Psoas muscle (tissue), 8 donors: ENCODE data around the gene RAB8A. TPM values are rescaled to one million over a fixed set of nuclear protein-coding genes. Genes with fewer than 3 reads are reported as not detected.

Experiments
- ATAC-seq, 4 donors: fragments of 200-7000 bp; cut with Tn5 transposase; one replicate each; pipeline ENCODE4 v1.9.1; 2020; ENCODE audit warnings: moderate library complexity in 3 of 4, mild to moderate bottlenecking in 2 of 4
- DNase-seq, 2 donors: peaks; one replicate each; pipeline ENCODE4 v3.0.0-alpha.2; 2020
- H3K27ac ChIP-seq: fragments of 200-600 bp; one replicate; pipeline ENCODE4 v1.8.0; 2022
- H3K27me3 ChIP-seq, 3 donors: fragments of 200-600 bp in 1 of 3; one replicate each; pipeline versions ENCODE4 v1.6.1 to v1.8.0; 2013 to 2022; ENCODE audit warnings: low read length in 2 of 3, mild to moderate bottlenecking in 2 of 3, moderate library complexity in 1 of 3; ENCODE audit not compliant: insufficient read depth in 3 of 3
- H3K36me3 ChIP-seq, 2 donors: fragments of 200-600 bp in 1 of 2; one replicate each; pipeline versions ENCODE4 v1.6.1 to v1.8.0; 2013 to 2022; ENCODE audit warnings: low read depth in 1 of 2, mild to moderate bottlenecking in 1 of 2, moderate library complexity in 1 of 2; ENCODE audit not compliant: insufficient read depth in 1 of 2
- H3K4me1 ChIP-seq: fragments of 200-600 bp; one replicate; pipeline ENCODE4 v1.8.0; 2022
- H3K4me3 ChIP-seq: fragments of 200-600 bp; one replicate; pipeline ENCODE4 v1.8.0; 2022; ENCODE audit warnings: mild to moderate bottlenecking
- H3K9me3 ChIP-seq: fragments of 200-600 bp; one replicate; pipeline ENCODE4 v1.8.0; 2022
- CTCF ChIP-seq: fragments of 200-600 bp; IDR thresholded peaks from one replicate; pipeline ENCODE4 v1.8.0; 2022; ENCODE audit warnings: antibody characterized with exemption
- WGBS, 3 donors: extraction: QIAGEN DNeasy Blood & Tissue Kit; methylation state at CpG; one replicate each; pipeline versions ENCODE4 v1.1.6 to v1.1.7; 2013; 5-methylcytosine and 5-hydroxymethylcytosine counted together
- intact Hi-C, 2 donors: fragments of 100-400 bp; cut with DNase I; formaldehyde crosslinking; loops; one replicate each; pipeline versions ENCODE4 v1.11.0 to v1.14.2; 2022
- polyA plus RNA-seq, 3 donors: library from polyadenylated mRNA; stranded (reverse); fragments of 200-250 nt; gene quantifications; one replicate each; pipeline ENCODE4 v1.2.3, GENCODE V29; 2013
- total RNA-seq, 4 donors: library from RNA; stranded (reverse); fragmentation: NEBNext Ultra II Directional in 2 of 4; extraction: Animal tissue kit (Norgen Biotek cat#: 25700) in 2 of 4; gene quantifications; one replicate each; pipeline versions ENCODE4 v1.2.1 to v1.2.4, GENCODE V29; 2021 to 2023
- donor health status: healthy with polysubstance abuse.
- donor health status: DM: no; HTN: no; CAD: no; lungs with moderate emphysema.
- donor health status: Bipolar disorder and iron deficiency.
- donor health status: healthy.
- donor health status: DM: yes; HTN: yes; CAD: no.
- donor health status: DM: no; HTN: no; CAD: no.
- donor health status: DM: no; HTN: no; CAD: no.
- donor health status: DM: yes; HTN: yes; CAD: no.

RAB8A gene
- total and polyA plus RNA-seq, 7 donors, result 7.1 to 13.0 (median 8.4) TPM

- H3K27me3 ChIP-seq, result peaks cover 0 to 1% (median 0%) of the 10 kb centered on the region in 3 donors
- H3K9me3 ChIP-seq, result no peaks in the 10 kb centered on the region
- intact Hi-C loops, result no loop called here
- no peak overlapping the region for H3K27ac ChIP-seq
- DNase-seq (no peak), ATAC-seq (no peak)
- no peak for TF ChIP-seq CTCF
- no peak overlapping the region for H3K4me3 ChIP-seq
- WGBS, 3 donors, result 76 to 88% (median 79%) methylated on average over 13 of the region's 13 CpGs
- no peaks in the 10 kb centered on the region for H3K4me1 ChIP-seq
- H3K36me3 ChIP-seq, result no peaks in the 10 kb centered on the region
Observed at GRCh38 chr19:16164222-16164890, 52.7 kb downstream of the RAB8A start.

- Histone ChIP-seq H3K4me1 (no peaks in the 10 kb centered on the region), H3K9me3 (no peaks in the 10 kb centered on the region), H3K27me3 (peaks cover 0 to 3% (median 0%) of the 10 kb centered on the region in 3 donors), H3K36me3 (no peaks in the 10 kb centered on the region), H3K27ac (no peak overlapping the region), H3K4me3 (no peak overlapping the region)
- DNase-seq, result no peak
- no peak for ATAC-seq
- TF ChIP-seq CTCF, result no peak
- 83 to 91% (median 88%) methylated on average over 1 of the region's 1 CpG for WGBS, 3 donors
- intact Hi-C loops, result no loop called here
Observed at GRCh38 chr19:16166417-16166816, 54.7 kb downstream of the RAB8A start.

- no peak for TF ChIP-seq CTCF
- DNase-seq, result no peak
- Histone ChIP-seq H3K4me3 (no peak overlapping the region), H3K36me3 (no peaks in the 10 kb centered on the region), H3K9me3 (no peaks in the 10 kb centered on the region), H3K27me3 (peaks cover 0 to 3% (median 0%) of the 10 kb centered on the region in 3 donors), H3K4me1 (no peaks in the 10 kb centered on the region), H3K27ac (no peak overlapping the region)
- 86 to 94% (median 87%) methylated on average over 5 of the region's 5 CpGs for WGBS, 3 donors
- intact Hi-C loops, result no loop called here
- no peak for ATAC-seq
Observed at GRCh38 chr19:16167055-16167454, 55.4 kb downstream of the RAB8A start.

GRCh38 chr19:16168465-16169081 is 56.9 kb downstream of the RAB8A start:
- DNase-seq (no peak), ATAC-seq (no peak)
- Histone ChIP-seq H3K36me3 (no peaks in the 10 kb centered on the region), H3K4me3 (no peak overlapping the region), H3K4me1 (no peaks in the 10 kb centered on the region), H3K9me3 (no peaks in the 10 kb centered on the region), H3K27me3 (peaks cover 0 to 3% (median 0%) of the 10 kb centered on the region in 3 donors), H3K27ac (no peak overlapping the region)
- WGBS, 3 donors, result 52 to 56% (median 53%) methylated on average over 2 of the region's 2 CpGs
- intact Hi-C loops, result no loop called here
- TF ChIP-seq CTCF, result no peak
